H9 (cell line): Measurements from ENCODE around the gene SLC9A2. TPM values are rescaled to one million over a fixed set of nuclear protein-coding genes. Genes with fewer than 3 reads are reported as not detected.

ENCODE experiments used
- DNase-seq: peaks from one replicate; pipeline ENCODE4 v3.0.0-alpha.2; 2017
- H2AFZ ChIP-seq: one replicate; pipeline ENCODE4 v1.6.1; 2013; ENCODE audit warnings: mild to moderate bottlenecking, low read length, control low read depth, moderate library complexity
- H2AK5ac ChIP-seq: 2 replicates; pipeline ENCODE4 v1.6.1; 2013; ENCODE audit warnings: low read length, control low read depth, mixed read lengths; ENCODE audit not compliant: insufficient read length
- H2BK120ac ChIP-seq: one replicate; pipeline ENCODE4 v1.6.1; 2013; ENCODE audit warnings: low read depth, mild to moderate bottlenecking, low read length, control low read depth, inconsistent platforms; ENCODE audit not compliant: poor library complexity, severe bottlenecking
- H2BK12ac ChIP-seq: 2 replicates; pipeline ENCODE4 v1.6.1; 2013; ENCODE audit warnings: low read length, control low read depth, mixed read lengths, low read depth; ENCODE audit not compliant: insufficient read length
- H2BK15ac ChIP-seq: 2 replicates; pipeline ENCODE4 v1.6.1; 2013; ENCODE audit warnings: low read depth, low read length, control low read depth
- H2BK20ac ChIP-seq: one replicate; pipeline ENCODE4 v1.6.1; 2013; ENCODE audit warnings: low read depth, mild to moderate bottlenecking, low read length, control low read depth, inconsistent platforms; ENCODE audit not compliant: poor library complexity, severe bottlenecking
- H2BK5ac ChIP-seq: 2 replicates; pipeline ENCODE4 v1.6.1; 2013; ENCODE audit warnings: low read length, control low read depth, mixed read lengths; ENCODE audit not compliant: insufficient read length
- H3K14ac ChIP-seq: 2 replicates; pipeline ENCODE4 v1.6.1; 2013; ENCODE audit warnings: low read length, control low read depth; ENCODE audit not compliant: insufficient read depth
- H3K18ac ChIP-seq: 2 replicates; pipeline ENCODE4 v1.6.1; 2013; ENCODE audit warnings: low read depth, mild to moderate bottlenecking, mixed read lengths, low read length, control low read depth; ENCODE audit not compliant: insufficient read length
- H3K23ac ChIP-seq: 2 replicates; pipeline ENCODE4 v1.6.1; 2013; ENCODE audit warnings: low read length, control low read depth, mixed read lengths, low read depth; ENCODE audit not compliant: insufficient read length
- H3K23me2 ChIP-seq: 2 replicates; pipeline ENCODE4 v1.6.1; 2013; ENCODE audit warnings: low read depth, mild to moderate bottlenecking, mixed read lengths, low read length, control low read depth; ENCODE audit not compliant: insufficient read length, poor library complexity, severe bottlenecking
- H3K27ac ChIP-seq: 2 replicates; pipeline ENCODE4 v1.5.1; 2013; ENCODE audit warnings: low read length, control low read depth, mixed read lengths, low read depth; ENCODE audit not compliant: insufficient read length
- H3K27me3 ChIP-seq: 2 replicates; pipeline ENCODE4 v1.6.1; 2013; ENCODE audit warnings: low read length, control low read depth, inconsistent platforms; ENCODE audit not compliant: insufficient read depth
- H3K4ac ChIP-seq: 2 replicates; pipeline ENCODE4 v1.6.1; 2013; ENCODE audit warnings: low read depth, mild to moderate bottlenecking, control low read depth, inconsistent platforms, low read length, moderate library complexity
- H3K4me1 ChIP-seq: 2 replicates; pipeline ENCODE4 v1.6.1; 2013; ENCODE audit warnings: low read length, control low read depth, inconsistent platforms; ENCODE audit not compliant: insufficient read depth
- H3K4me2 ChIP-seq: 2 replicates; pipeline ENCODE4 v1.6.1; 2013; ENCODE audit warnings: low read length, control low read depth, mixed read lengths; ENCODE audit not compliant: insufficient read length, insufficient read depth
- H3K56ac ChIP-seq: 2 replicates; pipeline ENCODE4 v1.6.1; 2013; ENCODE audit warnings: low read depth, mild to moderate bottlenecking, mixed read lengths, low read length, control low read depth; ENCODE audit not compliant: insufficient read length
- H3K79me1 ChIP-seq: 2 replicates; pipeline ENCODE4 v1.6.1; 2013; ENCODE audit warnings: low read depth, mild to moderate bottlenecking, moderate library complexity, low read length, control low read depth, inconsistent platforms; ENCODE audit not compliant: insufficient read depth, poor library complexity, severe bottlenecking
- H3K79me2 ChIP-seq: 2 replicates; pipeline ENCODE4 v1.6.1; 2013; ENCODE audit warnings: low read length, control low read depth, inconsistent platforms; ENCODE audit not compliant: insufficient read depth
- H3K9ac ChIP-seq: 2 replicates; pipeline ENCODE4 v1.6.1; 2013; ENCODE audit warnings: low read length, control low read depth, mixed read lengths; ENCODE audit not compliant: insufficient read length; ENCODE audit errors: extremely low read depth
- H3K9me3 ChIP-seq: one replicate; pipeline ENCODE4 v1.6.1; 2013; ENCODE audit warnings: low read depth, low read length, inconsistent platforms; ENCODE audit not compliant: control insufficient read depth
- H3T11ph ChIP-seq: one replicate; pipeline ENCODE4 v1.6.1; 2013; ENCODE audit warnings: mild to moderate bottlenecking, low read length, control low read depth, inconsistent platforms
- H4K20me1 ChIP-seq: one replicate; pipeline ENCODE4 v1.6.1; 2013; ENCODE audit not compliant: control insufficient read depth, insufficient read length, insufficient read depth
- H4K5ac ChIP-seq: 2 replicates; pipeline ENCODE4 v1.6.1; 2013; ENCODE audit warnings: low read depth, mild to moderate bottlenecking, mixed read lengths, low read length, control low read depth; ENCODE audit not compliant: insufficient read length
- H4K8ac ChIP-seq: replicated peaks from 2 replicates; pipeline ENCODE4 v1.6.1; 2013; ENCODE audit warnings: low read length, control low read depth, mixed read lengths, low read depth; ENCODE audit not compliant: insufficient read length
- H4K91ac ChIP-seq: 2 replicates; pipeline ENCODE4 v1.6.1; 2013; ENCODE audit warnings: low read depth, mild to moderate bottlenecking, moderate library complexity, mixed read lengths, low read length, control low read depth; ENCODE audit not compliant: insufficient read length
- H3K27ac Mint-ChIP-seq, 3 experiments: 2 replicates in 2 of 3; 3 replicates in 1 of 3; pipeline ENCODE4 v1.8.0; 2020 to 2021; ENCODE audit warnings: mixed read lengths in 3 of 3, mild to moderate bottlenecking in 1 of 3, moderate library complexity in 1 of 3
- H3K27me3 Mint-ChIP-seq: 2 replicates; pipeline ENCODE4 v1.8.0; 2021; ENCODE audit warnings: low read depth, mild to moderate bottlenecking, moderate library complexity, mixed read lengths
- H3K36me3 Mint-ChIP-seq, 3 experiments: 2 replicates in 2 of 3; 3 replicates in 1 of 3; pipeline ENCODE4 v1.8.0; 2020 to 2021; ENCODE audit warnings: low read depth in 3 of 3, mixed read lengths in 3 of 3; ENCODE audit not compliant: insufficient read depth in 1 of 3
- H3K4me1 Mint-ChIP-seq, 2 experiments: 2 replicates each; pipeline ENCODE4 v1.8.0; 2020; ENCODE audit warnings: mixed read lengths in 2 of 2
- H3K4me3 Mint-ChIP-seq, 2 experiments: 2 replicates in 1 of 2; 3 replicates in 1 of 2; pipeline ENCODE4 v1.8.0; 2020 to 2021; ENCODE audit warnings: mild to moderate bottlenecking in 2 of 2, mixed read lengths in 2 of 2, moderate library complexity in 1 of 2
- H3K9me3 Mint-ChIP-seq, 2 experiments: 2 replicates in 1 of 2; 3 replicates in 1 of 2; pipeline ENCODE4 v1.8.0; 2020; ENCODE audit warnings: mild to moderate bottlenecking in 2 of 2, mixed read lengths in 2 of 2, moderate library complexity in 1 of 2
- CTCF ChIP-seq: fragments of 200-600 bp; sonication (generic); conservative IDR thresholded peaks from 3 replicates; pipeline ENCODE4 v1.8.0; 2021; ENCODE audit warnings: antibody characterized with exemption, mild to moderate bottlenecking
- WGBS: extraction: QIAGEN DNeasy Blood & Tissue Kit; methylation state at CpG from one replicate; pipeline ENCODE4 v1.1.7; 2013; ENCODE audit warnings: missing lambda C conversion rate, low lambda C conversion rate, mixed read lengths; ENCODE audit not compliant: insufficient read length; ENCODE audit errors: extremely low coverage; 5-methylcytosine and 5-hydroxymethylcytosine counted together
- total RNA-seq: library from RNA; stranded (reverse); gene quantifications from 2 replicates; pipeline ENCODE4 v1.2.1, GENCODE V29; 2021

SLC9A2 gene
- total RNA-seq, 1 experiment from 2014 or later = 0.04 TPM

GRCh38 chr2:102603904-102604303 lies 15.4 kb upstream of the SLC9A2 start:
- TF ChIP-seq CTCF = no peak
- no peak overlapping the region for H3K4me3 Mint-ChIP-seq
- no peak overlapping the region for H3K4me2 ChIP-seq

More at GRCh38 chr2:102603904-102604303, 15.4 kb upstream of the SLC9A2 start:
- no CpG with 5 or more reads among the region's 4 CpGs for WGBS
- Mint-ChIP-seq H3K27ac (no peak overlapping the region), H3K4me1 (peaks cover 3 to 6% of the 10 kb centered on the region in 2 experiments; a peak in 2 of 4 replicates), H3K36me3 (no peaks in the 10 kb centered on the region), H3K9me3 (no peaks in the 10 kb centered on the region), H3K27me3 (no peaks in the 10 kb centered on the region; the same call in 1 of the 2 replicates)
- no peaks in the 10 kb centered on the region for H4K20me1 ChIP-seq
- no peaks in the 10 kb centered on the region for H3K23me2 ChIP-seq
- H3K18ac ChIP-seq = no peak overlapping the region
- no peak overlapping the region for H2AFZ ChIP-seq
- no peaks in the 10 kb centered on the region for H3K4me1 ChIP-seq
- H2AK5ac ChIP-seq = no peak overlapping the region
- H2BK5ac ChIP-seq = no peak overlapping the region
- H4K91ac ChIP-seq = no peak overlapping the region
- H3K14ac ChIP-seq = no peak overlapping the region
- H3K4ac ChIP-seq = no peak overlapping the region
- H2BK20ac ChIP-seq = no peak overlapping the region
- no peak overlapping the region for H4K8ac ChIP-seq
- no peak overlapping the region for H2BK120ac ChIP-seq
- no peak overlapping the region for H2BK15ac ChIP-seq
- no peak overlapping the region for H2BK12ac ChIP-seq
- H3K79me1 ChIP-seq = no peaks in the 10 kb centered on the region
- no peaks in the 10 kb centered on the region for H3K79me2 ChIP-seq
- no peak overlapping the region for H3K23ac ChIP-seq
- H4K5ac ChIP-seq = no peak overlapping the region
- H3K9me3 ChIP-seq = no peaks in the 10 kb centered on the region
- no peak overlapping the region for H3K9ac ChIP-seq
- DNase-seq = no peak
- no peak overlapping the region for H3K27ac ChIP-seq
- no peaks in the 10 kb centered on the region for H3K27me3 ChIP-seq
- no peak overlapping the region for H3T11ph ChIP-seq
- no peak overlapping the region for H3K56ac ChIP-seq
